ENCODE measurements around the gene ADAM22.

DNA sequence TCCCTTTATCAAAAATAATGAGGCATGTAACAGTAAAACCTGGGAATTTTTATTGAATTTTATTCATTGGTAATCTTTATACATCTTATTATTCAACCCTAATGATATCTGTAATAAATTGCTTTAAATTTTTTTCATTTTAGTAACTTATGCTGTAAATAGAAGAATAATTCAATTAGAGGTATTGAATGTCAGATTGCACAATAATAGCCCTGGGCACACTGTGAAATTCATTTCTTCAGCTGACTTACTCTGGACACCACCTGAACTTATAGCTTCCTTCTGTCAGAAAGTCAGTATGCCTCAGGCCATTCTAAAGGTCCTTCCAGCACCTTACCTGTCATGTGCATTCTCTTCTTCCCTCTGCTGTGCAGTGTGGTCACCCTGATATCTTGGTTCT is 59.2 kb downstream of the ADAM22 start:
- TF ChIP-seq, protein P1, sequence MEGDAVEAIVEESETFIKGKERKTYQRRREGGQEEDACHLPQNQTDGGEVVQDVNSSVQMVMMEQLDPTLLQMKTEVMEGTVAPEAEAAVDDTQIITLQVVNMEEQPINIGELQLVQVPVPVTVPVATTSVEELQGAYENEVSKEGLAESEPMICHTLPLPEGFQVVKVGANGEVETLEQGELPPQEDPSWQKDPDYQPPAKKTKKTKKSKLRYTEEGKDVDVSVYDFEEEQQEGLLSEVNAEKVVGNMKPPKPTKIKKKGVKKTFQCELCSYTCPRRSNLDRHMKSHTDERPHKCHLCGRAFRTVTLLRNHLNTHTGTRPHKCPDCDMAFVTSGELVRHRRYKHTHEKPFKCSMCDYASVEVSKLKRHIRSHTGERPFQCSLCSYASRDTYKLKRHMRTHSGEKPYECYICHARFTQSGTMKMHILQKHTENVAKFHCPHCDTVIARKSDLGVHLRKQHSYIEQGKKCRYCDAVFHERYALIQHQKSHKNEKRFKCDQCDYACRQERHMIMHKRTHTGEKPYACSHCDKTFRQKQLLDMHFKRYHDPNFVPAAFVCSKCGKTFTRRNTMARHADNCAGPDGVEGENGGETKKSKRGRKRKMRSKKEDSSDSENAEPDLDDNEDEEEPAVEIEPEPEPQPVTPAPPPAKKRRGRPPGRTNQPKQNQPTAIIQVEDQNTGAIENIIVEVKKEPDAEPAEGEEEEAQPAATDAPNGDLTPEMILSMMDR (IDR thresholded peaks at IDR 0.05), result no peak
- TF ChIP-seq POLR2A (IDR thresholded peaks at IDR 0.05), result no peak
